ENCODE measurements around the gene LGALS3BP. TPM values are rescaled to one million over a fixed set of nuclear protein-coding genes. Genes with fewer than 3 reads are reported as not detected.

LGALS3BP gene
- total and polyA plus RNA-seq, 2 of the 13 experiments (the other 11 are each of a cell fraction or from before 2014, with no cell fraction given): 137 to 332 TPM

DNA sequence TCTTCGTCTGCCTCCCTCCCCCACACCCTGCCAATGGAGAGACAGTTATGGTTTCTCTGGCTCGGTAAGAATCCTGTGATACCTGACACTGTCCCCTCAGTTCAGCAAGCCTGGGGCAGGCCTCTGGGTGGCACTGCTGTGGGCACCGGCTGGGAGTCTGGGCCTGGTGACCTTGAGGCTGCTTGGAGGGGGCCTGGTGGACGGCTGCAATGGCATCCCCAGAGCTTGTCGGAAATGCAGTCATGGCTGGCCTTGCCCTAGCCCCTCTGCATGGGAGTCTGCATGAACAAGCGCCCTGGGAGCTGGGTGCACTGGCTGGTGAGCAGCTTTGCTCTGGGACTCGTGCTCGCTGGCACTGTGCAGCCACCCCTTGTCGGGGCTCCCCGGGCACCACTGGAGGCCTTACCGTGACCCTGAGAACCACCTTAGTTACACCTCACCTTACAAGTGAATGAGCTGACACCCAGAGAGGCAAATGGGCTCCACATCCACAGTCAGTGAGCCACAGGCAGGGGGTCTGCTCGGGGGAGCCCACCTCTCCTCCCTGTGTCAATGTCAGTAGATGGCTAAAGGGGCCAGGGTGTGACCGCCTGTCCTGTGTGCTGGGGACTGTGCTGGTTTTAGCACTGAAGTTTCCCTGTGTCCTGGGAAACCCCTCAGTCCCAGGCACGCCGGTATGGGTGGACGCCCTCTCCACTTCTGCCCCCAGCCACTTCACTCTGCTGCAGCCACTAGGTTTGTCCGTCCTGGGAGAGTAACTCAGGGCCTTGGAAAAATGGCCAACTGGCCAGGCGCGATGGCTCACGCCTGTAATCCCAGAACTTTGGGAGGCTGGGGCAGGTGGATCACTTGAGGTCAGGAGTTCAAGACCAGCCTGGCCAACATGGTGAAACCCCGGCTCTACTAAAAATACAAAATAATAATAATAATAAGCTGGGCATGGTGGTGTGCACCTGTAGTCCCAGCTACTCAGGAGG, 1.4 kb downstream of the LGALS3BP start (continued):
- TF ChIP-seq, protein P1, sequence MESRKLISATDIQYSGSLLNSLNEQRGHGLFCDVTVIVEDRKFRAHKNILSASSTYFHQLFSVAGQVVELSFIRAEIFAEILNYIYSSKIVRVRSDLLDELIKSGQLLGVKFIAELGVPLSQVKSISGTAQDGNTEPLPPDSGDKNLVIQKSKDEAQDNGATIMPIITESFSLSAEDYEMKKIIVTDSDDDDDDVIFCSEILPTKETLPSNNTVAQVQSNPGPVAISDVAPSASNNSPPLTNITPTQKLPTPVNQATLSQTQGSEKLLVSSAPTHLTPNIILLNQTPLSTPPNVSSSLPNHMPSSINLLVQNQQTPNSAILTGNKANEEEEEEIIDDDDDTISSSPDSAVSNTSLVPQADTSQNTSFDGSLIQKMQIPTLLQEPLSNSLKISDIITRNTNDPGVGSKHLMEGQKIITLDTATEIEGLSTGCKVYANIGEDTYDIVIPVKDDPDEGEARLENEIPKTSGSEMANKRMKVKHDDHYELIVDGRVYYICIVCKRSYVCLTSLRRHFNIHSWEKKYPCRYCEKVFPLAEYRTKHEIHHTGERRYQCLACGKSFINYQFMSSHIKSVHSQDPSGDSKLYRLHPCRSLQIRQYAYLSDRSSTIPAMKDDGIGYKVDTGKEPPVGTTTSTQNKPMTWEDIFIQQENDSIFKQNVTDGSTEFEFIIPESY (CRISPR knock-in tag; IDR thresholded peaks at IDR 0.05): 0 out of 2 replicates have a peak, but pooled peaks have one; percentile 51
- TF ChIP-seq, protein P2, sequence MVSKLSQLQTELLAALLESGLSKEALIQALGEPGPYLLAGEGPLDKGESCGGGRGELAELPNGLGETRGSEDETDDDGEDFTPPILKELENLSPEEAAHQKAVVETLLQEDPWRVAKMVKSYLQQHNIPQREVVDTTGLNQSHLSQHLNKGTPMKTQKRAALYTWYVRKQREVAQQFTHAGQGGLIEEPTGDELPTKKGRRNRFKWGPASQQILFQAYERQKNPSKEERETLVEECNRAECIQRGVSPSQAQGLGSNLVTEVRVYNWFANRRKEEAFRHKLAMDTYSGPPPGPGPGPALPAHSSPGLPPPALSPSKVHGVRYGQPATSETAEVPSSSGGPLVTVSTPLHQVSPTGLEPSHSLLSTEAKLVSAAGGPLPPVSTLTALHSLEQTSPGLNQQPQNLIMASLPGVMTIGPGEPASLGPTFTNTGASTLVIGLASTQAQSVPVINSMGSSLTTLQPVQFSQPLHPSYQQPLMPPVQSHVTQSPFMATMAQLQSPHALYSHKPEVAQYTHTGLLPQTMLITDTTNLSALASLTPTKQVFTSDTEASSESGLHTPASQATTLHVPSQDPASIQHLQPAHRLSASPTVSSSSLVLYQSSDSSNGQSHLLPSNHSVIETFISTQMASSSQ (IDR thresholded peaks at IDR 0.05; ENCODE audit: low read depth): no peak
- TF ChIP-seq, protein P2 (CRISPR knock-in tag; IDR thresholded peaks at IDR 0.05; ENCODE audit: borderline replicate concordance): no peak
- TF ChIP-seq, protein P3, sequence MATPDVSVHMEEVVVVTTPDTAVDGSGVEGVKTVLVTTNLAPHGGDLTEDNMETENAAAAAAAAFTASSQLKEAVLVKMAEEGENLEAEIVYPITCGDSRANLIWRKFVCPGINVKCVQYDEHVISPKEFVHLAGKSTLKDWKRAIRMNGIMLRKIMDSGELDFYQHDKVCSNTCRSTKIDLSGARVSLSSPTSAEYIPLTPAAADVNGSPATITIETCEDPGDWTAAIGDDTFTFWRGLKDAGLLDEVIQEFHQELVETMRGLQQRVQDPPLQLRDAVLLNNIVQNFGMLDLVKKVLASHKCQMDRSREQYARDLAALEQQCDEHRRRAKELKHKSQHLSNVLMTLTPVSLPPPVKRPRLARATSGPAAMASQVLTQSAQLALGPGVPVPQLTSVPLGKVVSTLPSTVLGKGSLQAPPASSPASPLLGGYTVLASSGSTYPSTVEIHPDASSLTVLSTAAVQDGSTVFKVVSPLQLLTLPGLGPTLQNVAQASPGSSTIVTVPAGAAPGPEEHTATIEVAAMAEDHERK (CRISPR knock-in tag; IDR thresholded peaks at IDR 0.05; ENCODE audit: low read depth): no peak
- TF ChIP-seq RFXANK (CRISPR knock-in tag; IDR thresholded peaks at IDR 0.05) (no peak), PAX8 (CRISPR knock-in tag; IDR thresholded peaks at IDR 0.05; ENCODE audit: borderline replicate concordance) (no peak), NCOA1 (CRISPR knock-in tag; IDR thresholded peaks at IDR 0.05) (no peak), CENPT (CRISPR knock-in tag; IDR thresholded peaks at IDR 0.05; ENCODE audit: low read depth) (peak; percentile 75; the same call in 1 of the 2 replicates), HHEX (CRISPR knock-in tag; IDR thresholded peaks at IDR 0.05) (no peak), HIC2 (CRISPR knock-in tag; IDR thresholded peaks at IDR 0.05; ENCODE audit: low read depth) (peak; percentile 72; the same call in 1 of the 2 replicates), ZNF17 (CRISPR knock-in tag; IDR thresholded peaks at IDR 0.05) (no peak), PHF8 (CRISPR knock-in tag; IDR thresholded peaks at IDR 0.05) (0 out of 2 replicates have a peak, but pooled peaks have one; percentile 19), ZNF564 (CRISPR knock-in tag; IDR thresholded peaks at IDR 0.05) (no peak), KDM2A (CRISPR knock-in tag; IDR thresholded peaks at IDR 0.05; ENCODE audit: borderline replicate concordance, low read depth) (peak; percentile 17; the same call in 1 of the 2 replicates)
- TF ChIP-seq, protein P4, sequence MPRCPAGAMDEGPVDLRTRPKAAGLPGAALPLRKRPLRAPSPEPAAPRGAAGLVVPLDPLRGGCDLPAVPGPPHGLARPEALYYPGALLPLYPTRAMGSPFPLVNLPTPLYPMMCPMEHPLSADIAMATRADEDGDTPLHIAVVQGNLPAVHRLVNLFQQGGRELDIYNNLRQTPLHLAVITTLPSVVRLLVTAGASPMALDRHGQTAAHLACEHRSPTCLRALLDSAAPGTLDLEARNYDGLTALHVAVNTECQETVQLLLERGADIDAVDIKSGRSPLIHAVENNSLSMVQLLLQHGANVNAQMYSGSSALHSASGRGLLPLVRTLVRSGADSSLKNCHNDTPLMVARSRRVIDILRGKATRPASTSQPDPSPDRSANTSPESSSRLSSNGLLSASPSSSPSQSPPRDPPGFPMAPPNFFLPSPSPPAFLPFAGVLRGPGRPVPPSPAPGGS (CRISPR knock-in tag; IDR thresholded peaks at IDR 0.05): peak; percentile 29; the same call in 1 of the 2 replicates
- TF ChIP-seq, protein P5, sequence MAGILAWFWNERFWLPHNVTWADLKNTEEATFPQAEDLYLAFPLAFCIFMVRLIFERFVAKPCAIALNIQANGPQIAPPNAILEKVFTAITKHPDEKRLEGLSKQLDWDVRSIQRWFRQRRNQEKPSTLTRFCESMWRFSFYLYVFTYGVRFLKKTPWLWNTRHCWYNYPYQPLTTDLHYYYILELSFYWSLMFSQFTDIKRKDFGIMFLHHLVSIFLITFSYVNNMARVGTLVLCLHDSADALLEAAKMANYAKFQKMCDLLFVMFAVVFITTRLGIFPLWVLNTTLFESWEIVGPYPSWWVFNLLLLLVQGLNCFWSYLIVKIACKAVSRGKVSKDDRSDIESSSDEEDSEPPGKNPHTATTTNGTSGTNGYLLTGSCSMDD (CRISPR knock-in tag; IDR thresholded peaks at IDR 0.05): 0 out of 2 replicates have a peak, but pooled peaks have one; percentile 28

Measured in HepG2 (cell line).